PC-9 (cell line): ENCODE data around the gene ROR2. TPM values are rescaled to one million over a fixed set of nuclear protein-coding genes. Genes with fewer than 3 reads are reported as not detected.

Source experiments
- BruUV-seq: library from RNA; stranded (reverse); fragments of 400-500 nt; replicated peaks from 2 replicates; lab custom pipeline; 2021; lab: Mats Ljungman, UMichigan
- CTCF ChIA-PET: fragments of 300-600 bp; sonication (Branson Sonifier 250); formaldehyde crosslinking; loops from one replicate; lab custom pipeline; 2022; ENCODE audit warnings: antibody characterized with exemption; lab: Charles Lee
- POLR2A ChIA-PET: fragments of 300-600 bp; sonication (Branson Sonifier 250); formaldehyde crosslinking; loops from one replicate; lab custom pipeline; 2022; ENCODE audit warnings: antibody characterized with exemption; ENCODE audit not compliant: unreplicated experiment; lab: Charles Lee
- DNase-seq, 2 experiments: peaks; one replicate each; pipeline versions ENCODE4 v3.0.0 to v3.0.0-alpha.2; 2015 to 2022; ENCODE audit warnings: mixed read lengths in 1 of 2
- H2AFZ ChIP-seq: fragments of 200-600 bp; sonication (generic); 2 replicates; pipeline ENCODE4 v1.8.1; 2017; ENCODE audit warnings: antibody characterized with exemption
- H3F3A ChIP-seq: fragments of 200-600 bp; sonication (generic); 2 replicates; pipeline ENCODE4 v1.8.1; 2017; ENCODE audit warnings: antibody characterized with exemption, mild to moderate bottlenecking, low read depth; ENCODE audit not compliant: insufficient read depth
- H3K27ac ChIP-seq: fragments of 200-600 bp; sonication (generic); 2 replicates; pipeline ENCODE4 v1.6.1; 2016; ENCODE audit warnings: mixed run types
- H3K27me3 ChIP-seq: fragments of 200-600 bp; sonication (generic); 2 replicates; pipeline ENCODE4 v1.6.1; 2016; ENCODE audit warnings: low read depth, mixed run types; ENCODE audit not compliant: insufficient read depth
- H3K36me3 ChIP-seq: fragments of 200-600 bp; sonication (generic); 2 replicates; pipeline ENCODE4 v1.6.1; 2016; ENCODE audit warnings: low read depth, mixed run types
- H3K4me1 ChIP-seq: fragments of 200-600 bp; sonication (generic); replicated peaks from 2 replicates; pipeline ENCODE4 v1.6.1; 2016; ENCODE audit warnings: mixed run types; ENCODE audit not compliant: insufficient read depth
- H3K4me2 ChIP-seq: fragments of 200-600 bp; sonication (generic); 2 replicates; pipeline ENCODE4 v1.6.1; 2017; ENCODE audit warnings: mixed run types
- H3K4me3 ChIP-seq: fragments of 200-600 bp; sonication (generic); 2 replicates; pipeline ENCODE4 v1.6.1; 2016; ENCODE audit warnings: mixed run types
- H3K79me2 ChIP-seq: fragments of 200-600 bp; sonication (generic); 2 replicates; pipeline ENCODE4 v1.6.1; 2017; ENCODE audit warnings: low read depth, mixed run types
- H3K9me2 ChIP-seq: fragments of 200-600 bp; sonication (generic); 2 replicates; pipeline ENCODE4 v1.8.1; 2017; ENCODE audit warnings: mild to moderate bottlenecking; ENCODE audit not compliant: insufficient read depth
- H3K9me3 ChIP-seq: fragments of 200-600 bp; sonication (generic); 2 replicates; pipeline ENCODE4 v1.8.1; 2016; ENCODE audit warnings: low read depth; ENCODE audit not compliant: insufficient read depth
- H4K20me1 ChIP-seq: fragments of 200-600 bp; sonication (generic); 2 replicates; pipeline ENCODE4 v1.8.1; 2017; ENCODE audit not compliant: insufficient read depth
- CTCF ChIP-seq: fragments of 200-600 bp; sonication (generic); conservative IDR thresholded peaks from 2 replicates; pipeline ENCODE4 v1.6.1; 2017; ENCODE audit warnings: mixed run types, antibody characterized with exemption, mild to moderate bottlenecking, moderate library complexity
- EZH2 ChIP-seq: fragments of 200-600 bp; sonication (generic); IDR thresholded peaks from 2 replicates; pipeline ENCODE4 v1.8.0; 2017; ENCODE audit warnings: antibody characterized with exemption, low read depth
- intact Hi-C: fragments of 100-400 bp; cut with micrococcal nuclease; formaldehyde crosslinking; loops from one replicate; pipeline ENCODE4 v1.10.0; 2022; ENCODE audit not compliant: unreplicated experiment
- total RNA-seq: library from RNA; stranded (reverse); gene quantifications from 2 replicates; pipeline ENCODE4 v1.2.3, GENCODE V29; 2021

ROR2 gene
- total RNA-seq, 1 experiment from 2014 or later: not detected

GRCh38 chr9:91689006-91689405 is 261.0 kb downstream of the ROR2 start:
- peaks cover 11% of the 10 kb centered on the region; the same call in 1 of the 2 replicates for H3K4me1 ChIP-seq
- no peak overlapping the region for H3K4me3 ChIP-seq
- H2AFZ ChIP-seq: no peak overlapping the region
- H3K4me2 ChIP-seq: no peak overlapping the region
- intact Hi-C loops: no loop called here
- no peaks in the 10 kb centered on the region for H3F3A ChIP-seq
- H3K9me2 ChIP-seq: no peaks in the 10 kb centered on the region
- H3K9me3 ChIP-seq: no peaks in the 10 kb centered on the region
- no peak overlapping the region for H3K27ac ChIP-seq
- DNase-seq: no peak
- no TSS peak for BruUV-seq
- H3K36me3 ChIP-seq: no peaks in the 10 kb centered on the region
- H3K27me3 ChIP-seq: no peaks in the 10 kb centered on the region
- POLR2A ChIA-PET: no interaction called here
- H3K79me2 ChIP-seq: no peaks in the 10 kb centered on the region
- H4K20me1 ChIP-seq: no peaks in the 10 kb centered on the region
- TF ChIP-seq CTCF (no peak), EZH2 (no peak)
- CTCF ChIA-PET: no interaction called here

- no peak overlapping the region for H3K4me2 ChIP-seq
- no peaks in the 10 kb centered on the region for H3K9me3 ChIP-seq
- no peaks in the 10 kb centered on the region for H4K20me1 ChIP-seq
- no peaks in the 10 kb centered on the region for H3K27me3 ChIP-seq
- H3K79me2 ChIP-seq: no peaks in the 10 kb centered on the region
- no peaks in the 10 kb centered on the region for H3F3A ChIP-seq
- H2AFZ ChIP-seq: no peak overlapping the region
- no peak overlapping the region for H3K27ac ChIP-seq
- no peaks in the 10 kb centered on the region for H3K9me2 ChIP-seq
- POLR2A ChIA-PET: no interaction called here
- intact Hi-C loops: loop anchor here (5.0 kb wide), 1 partner anchor 44 kb away; no protein-coding TSS in a partner anchor
- DNase-seq: no peak
- H3K4me1 ChIP-seq: no peaks in the 10 kb centered on the region
- H3K4me3 ChIP-seq: no peak overlapping the region
- H3K36me3 ChIP-seq: no peaks in the 10 kb centered on the region
- BruUV-seq: no TSS peak
- TF ChIP-seq EZH2 (no peak), CTCF (no peak)
- CTCF ChIA-PET: no interaction called here
Measured at GRCh38 chr9:91683269-91683668, 266.8 kb downstream of the ROR2 start.

- H3K79me2 ChIP-seq: no peaks in the 10 kb centered on the region
- no peak overlapping the region for H3K27ac ChIP-seq
- no peaks in the 10 kb centered on the region for H3K4me1 ChIP-seq
- intact Hi-C loops: loop anchor here (5.0 kb wide), 1 partner anchor 44 kb away; no protein-coding TSS in a partner anchor
- H3K36me3 ChIP-seq: no peaks in the 10 kb centered on the region
- H2AFZ ChIP-seq: no peak overlapping the region
- TF ChIP-seq EZH2 (no peak), CTCF (no peak)
- no peak overlapping the region for H3K4me2 ChIP-seq
- no peaks in the 10 kb centered on the region for H3F3A ChIP-seq
- ChIA-PET POLR2A (no interaction called here), CTCF (no interaction called here)
- H3K9me2 ChIP-seq: no peaks in the 10 kb centered on the region
- BruUV-seq: no TSS peak
- H3K27me3 ChIP-seq: no peaks in the 10 kb centered on the region
- no peaks in the 10 kb centered on the region for H4K20me1 ChIP-seq
- no peaks in the 10 kb centered on the region for H3K9me3 ChIP-seq
- no peak overlapping the region for H3K4me3 ChIP-seq
- DNase-seq: no peak
Measured at GRCh38 chr9:91682806-91683205, 267.2 kb downstream of the ROR2 start.
